Spinal cord (tissue), 10 donors: ENCODE data around the gene CLEC4C. TPM values are rescaled to one million over a fixed set of nuclear protein-coding genes. Genes with fewer than 3 reads are reported as not detected.

Experiments
- DNase-seq, 6 donors: peaks; one replicate each; pipeline versions ENCODE4 v3.0.0 to v3.0.0-alpha.2; 2013 to 2015; ENCODE audit warnings: low spot score in 6 of 6, low read depth in 4 of 6
- H3K27ac ChIP-seq: one replicate; pipeline ENCODE4 v1.5.1; 2013; ENCODE audit warnings: low read depth, low read length, control low read depth
- H3K27me3 ChIP-seq: one replicate; pipeline ENCODE4 v1.6.1; 2013; ENCODE audit warnings: low read length; ENCODE audit not compliant: control insufficient read depth, insufficient read depth
- H3K36me3 ChIP-seq: one replicate; pipeline ENCODE4 v1.6.1; 2013; ENCODE audit warnings: low read length; ENCODE audit not compliant: control insufficient read depth, insufficient read depth
- H3K4me1 ChIP-seq: one replicate; pipeline ENCODE4 v1.6.1; 2013; ENCODE audit warnings: low read length; ENCODE audit not compliant: control insufficient read depth, insufficient read depth
- H3K4me3 ChIP-seq: one replicate; pipeline ENCODE4 v1.5.1; 2013; ENCODE audit warnings: low read depth, low read length, control low read depth
- H3K9me3 ChIP-seq: one replicate; pipeline ENCODE4 v1.6.1; 2013; ENCODE audit warnings: low read length; ENCODE audit not compliant: control insufficient read depth, insufficient read depth
- WGBS: methylation state at CpG from one replicate; pipeline ENCODE4 v1.1.5; 2013; ENCODE audit warnings: missing lambda C conversion rate; ENCODE audit not compliant: insufficient coverage; 5-methylcytosine and 5-hydroxymethylcytosine counted together
- polyA plus RNA-seq, 2 donors: library from polyadenylated mRNA; unstranded; fragments of 120-200 nt; gene quantifications; one replicate each; pipeline ENCODE4 v1.2.1, GENCODE V29; 2013; ENCODE audit not compliant: insufficient read length in 2 of 2
- small RNA-seq: library from RNA; depleted of rRNA; stranded (forward); fragments of <200 nt; gene quantifications from one replicate; pipeline ENCODE3, GENCODE V24; 2014; ENCODE audit warnings: low replicate concordance
- total RNA-seq, 2 donors: library from RNA; depleted of rRNA in 1 of 2; stranded (reverse); fragments of 120-200 nt in 1 of 2; fragments of >200 nt in 1 of 2; gene quantifications; one replicate each; pipeline versions ENCODE4 v1.2.3 to v1.2.4, GENCODE V29; 2013 to 2014
- donor health status: healthy.

CLEC4C gene
- total and polyA plus RNA-seq, 4 donors = 0.12 TPM; not detected in 3

DNA sequence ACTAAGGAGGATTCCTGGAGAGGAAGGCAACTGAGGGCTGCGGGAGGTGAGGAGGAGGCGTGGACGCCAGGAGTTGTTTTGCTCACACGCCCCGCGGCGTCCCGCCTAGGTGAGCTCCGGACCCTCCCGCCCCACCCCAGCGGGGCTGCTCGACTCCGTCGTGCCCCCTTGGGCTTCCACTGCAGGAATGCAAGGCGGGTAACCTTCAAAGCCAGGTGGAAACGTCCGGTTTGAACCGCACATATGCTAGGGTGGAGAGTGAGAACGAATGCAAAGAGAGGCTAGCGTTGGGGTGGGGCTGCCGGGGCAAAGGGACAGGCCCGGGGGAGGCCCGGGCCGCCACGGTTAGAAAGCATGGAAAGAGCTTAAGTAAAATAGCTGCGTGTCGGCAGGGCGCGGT is 41.3 kb downstream of the CLEC4C start:
- H3K36me3 ChIP-seq = no peaks in the 10 kb centered on the region
- no peak overlapping the region for H3K4me3 ChIP-seq
- no peak overlapping the region for H3K27ac ChIP-seq
- H3K27me3 ChIP-seq = no peaks in the 10 kb centered on the region
- H3K9me3 ChIP-seq = no peaks in the 10 kb centered on the region
- no peak for DNase-seq
- WGBS = 89% methylated on average over 29 of the region's 29 CpGs
- no peaks in the 10 kb centered on the region for H3K4me1 ChIP-seq

DNA sequence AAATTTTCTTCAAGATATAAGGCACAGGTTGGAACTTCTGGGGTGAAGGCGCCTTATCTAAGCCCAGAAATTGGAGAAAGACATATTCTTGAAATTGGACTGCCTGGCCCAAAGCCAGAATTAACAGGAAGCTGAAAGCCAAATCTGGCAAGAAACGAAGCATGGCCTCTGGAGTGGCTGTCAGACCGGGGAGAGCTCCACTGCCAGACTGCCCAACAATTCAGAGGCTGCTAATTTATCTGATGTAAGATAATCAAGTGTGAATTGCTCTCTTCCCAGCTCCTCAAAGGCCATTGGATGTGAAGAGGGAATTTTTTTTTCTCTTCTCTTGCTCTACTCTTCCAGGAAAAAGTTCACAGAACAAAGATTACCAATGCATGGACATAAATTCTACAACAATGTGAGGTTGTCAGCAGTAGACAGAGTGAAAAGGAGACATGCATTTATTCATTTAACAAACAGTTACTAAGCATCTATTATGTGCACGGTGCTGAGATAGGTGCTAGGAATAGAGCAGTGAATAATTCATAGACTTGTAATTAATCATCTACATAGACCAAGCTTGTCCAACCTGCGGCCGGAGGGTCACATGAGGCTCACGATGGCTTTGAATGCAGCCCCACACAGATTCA is 51.5 kb downstream of the CLEC4C start, which contains the start of gene GDF3:
GDF3 (minus strand) TSS at position 210 of the 632 bp plus-strand sequence; CDS start at position 163, 47 bp downstream.
- DNase-seq = peak in 3 of 6 donors; percentile 26 to 70 (median 62)
- Histone ChIP-seq H3K27ac (no peak within 1 kb of the TSS), H3K36me3 (no peaks in the 10 kb centered on the region), H3K4me3 (no peak within 1 kb of the TSS), H3K27me3 (no peaks in the 10 kb centered on the region), H3K9me3 (no peaks in the 10 kb centered on the region), H3K4me1 (peaks cover 7% of the 10 kb centered on the region)
- 24% methylated on average over 3 of the region's 7 CpGs for WGBS

- Histone ChIP-seq H3K27ac (no peak overlapping the region), H3K36me3 (no peaks in the 10 kb centered on the region), H3K4me3 (no peak overlapping the region), H3K9me3 (no peaks in the 10 kb centered on the region), H3K27me3 (no peaks in the 10 kb centered on the region), H3K4me1 (peaks cover 7% of the 10 kb centered on the region)
- WGBS = 70% methylated on average over 5 of the region's 10 CpGs
- no peak for DNase-seq
Measured at GRCh38 chr12:7695237-7695560, 52.0 kb downstream of the CLEC4C start.

DNA sequence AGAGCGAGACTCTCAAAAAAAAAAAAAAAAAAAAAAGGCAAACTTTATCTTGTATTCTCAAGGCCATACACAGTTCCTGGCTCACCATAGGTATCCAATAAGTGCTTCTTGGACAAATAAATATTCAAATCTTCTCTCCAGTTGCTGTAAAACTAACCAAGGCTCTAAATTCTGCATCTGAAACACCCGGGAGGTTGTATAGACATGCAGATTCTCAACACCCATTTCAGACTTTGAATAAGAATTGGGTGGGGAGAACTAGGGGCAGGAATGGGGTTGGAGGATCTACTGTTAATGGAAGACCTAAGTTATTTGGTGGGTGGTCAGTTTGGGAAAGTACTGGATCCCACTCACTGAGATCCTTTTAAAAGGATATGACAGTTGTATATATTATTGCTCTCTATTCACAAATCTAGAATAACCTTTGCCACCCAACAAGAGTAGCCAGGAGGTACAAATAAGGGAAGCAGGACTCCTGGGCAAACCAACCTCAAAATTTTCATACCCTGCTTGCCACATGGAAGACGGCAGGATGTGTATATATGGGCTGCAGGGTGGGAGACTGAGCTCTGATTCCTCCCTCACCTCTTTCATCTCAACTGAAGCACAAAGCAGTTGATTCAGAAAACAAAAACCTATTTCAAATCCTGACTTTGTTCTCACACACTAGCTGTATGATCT is 52.5 kb downstream of the CLEC4C start:
- H3K4me3 ChIP-seq = no peak overlapping the region
- 100% methylated on average over 1 of the region's 3 CpGs for WGBS
- no peaks in the 10 kb centered on the region for H3K36me3 ChIP-seq
- H3K27ac ChIP-seq = no peak overlapping the region
- peaks cover 7% of the 10 kb centered on the region for H3K4me1 ChIP-seq
- H3K9me3 ChIP-seq = no peaks in the 10 kb centered on the region
- H3K27me3 ChIP-seq = no peaks in the 10 kb centered on the region
- no peak for DNase-seq

GRCh38 chr12:7693793-7694192 is 53.4 kb downstream of the CLEC4C start:
- Histone ChIP-seq H3K27ac (no peak overlapping the region), H3K4me1 (peaks cover 7% of the 10 kb centered on the region), H3K4me3 (no peak overlapping the region), H3K27me3 (no peaks in the 10 kb centered on the region), H3K36me3 (no peaks in the 10 kb centered on the region), H3K9me3 (no peaks in the 10 kb centered on the region)
- 86% methylated on average over 6 of the region's 6 CpGs for WGBS
- no peak for DNase-seq

- Histone ChIP-seq H3K9me3 (no peaks in the 10 kb centered on the region), H3K4me3 (no peak overlapping the region), H3K27me3 (no peaks in the 10 kb centered on the region), H3K4me1 (no peaks in the 10 kb centered on the region), H3K36me3 (no peaks in the 10 kb centered on the region), H3K27ac (no peak overlapping the region)
- 77% methylated on average over 1 of the region's 2 CpGs for WGBS
- DNase-seq = no peak
Measured at GRCh38 chr12:7681535-7681934, 65.6 kb downstream of the CLEC4C start.

Small RNA genes lying within 50 kb of the gene (small RNA-seq; reads per million reads assigned to genes)
- not detected for gene RF00019

Other genes starting within 250 kb of the CLEC4C start
- 10 to 100 TPM in 1 of 2 donors, 1 to 10 TPM in 1; 7.7 to 10.2 TPM for gene CD163, start 243.6 kb downstream of the CLEC4C start, total RNA-seq
- 1 to 10 TPM; 2.4 to 4.0 TPM for gene CD163, start 243.6 kb downstream of the CLEC4C start, polyA plus RNA-seq
- not detected for gene APOBEC1, start 81.5 kb downstream of the CLEC4C start, total RNA-seq
- gene APOBEC1, start 81.5 kb downstream of the CLEC4C start, polyA plus RNA-seq = not detected
- under 1 TPM in 1 of 2 donors, not detected in 1; 0.28 TPM for gene GDF3, start 51.6 kb downstream of the CLEC4C start, total RNA-seq
- 1 to 10 TPM in 1 of 2 donors, under 1 TPM in 1; 0.12 to 1.1 TPM for gene GDF3, start 51.6 kb downstream of the CLEC4C start, polyA plus RNA-seq
- gene DPPA3, start 35.9 kb downstream of the CLEC4C start, total RNA-seq = not detected
- gene DPPA3, start 35.9 kb downstream of the CLEC4C start, polyA plus RNA-seq = not detected
- gene NANOGNB, start 17.8 kb upstream of the CLEC4C start, total RNA-seq = not detected
- gene NANOGNB, start 17.8 kb upstream of the CLEC4C start, polyA plus RNA-seq = not detected
- gene NANOG, start 42.0 kb upstream of the CLEC4C start, total RNA-seq = under 1 TPM; 0.17 to 0.20 TPM
- under 1 TPM; 0.15 to 0.19 TPM for gene NANOG, start 42.0 kb upstream of the CLEC4C start, polyA plus RNA-seq
- under 1 TPM; 0.22 to 0.30 TPM for gene SLC2A14, start 125.5 kb upstream of the CLEC4C start, total RNA-seq
- under 1 TPM; 0.38 to 0.96 TPM for gene SLC2A14, start 125.5 kb upstream of the CLEC4C start, polyA plus RNA-seq
- gene SLC2A3, start 188.8 kb upstream of the CLEC4C start, total RNA-seq = 100 to 1,000 TPM; 132 to 210 TPM
- gene SLC2A3, start 188.8 kb upstream of the CLEC4C start, polyA plus RNA-seq = 10 to 100 TPM; 28.5 to 63.6 TPM